GM21360 (cell line): Measurements from ENCODE around the gene FIGN.

Source experiments
- ATAC-seq: cut with Tn5 transposase; IDR thresholded peaks from one replicate; pipeline ENCODE4 v1.9.1; 2021; ENCODE audit warnings: mild to moderate bottlenecking, moderate library complexity; ENCODE audit not compliant: unreplicated experiment

FIGN gene

DNA sequence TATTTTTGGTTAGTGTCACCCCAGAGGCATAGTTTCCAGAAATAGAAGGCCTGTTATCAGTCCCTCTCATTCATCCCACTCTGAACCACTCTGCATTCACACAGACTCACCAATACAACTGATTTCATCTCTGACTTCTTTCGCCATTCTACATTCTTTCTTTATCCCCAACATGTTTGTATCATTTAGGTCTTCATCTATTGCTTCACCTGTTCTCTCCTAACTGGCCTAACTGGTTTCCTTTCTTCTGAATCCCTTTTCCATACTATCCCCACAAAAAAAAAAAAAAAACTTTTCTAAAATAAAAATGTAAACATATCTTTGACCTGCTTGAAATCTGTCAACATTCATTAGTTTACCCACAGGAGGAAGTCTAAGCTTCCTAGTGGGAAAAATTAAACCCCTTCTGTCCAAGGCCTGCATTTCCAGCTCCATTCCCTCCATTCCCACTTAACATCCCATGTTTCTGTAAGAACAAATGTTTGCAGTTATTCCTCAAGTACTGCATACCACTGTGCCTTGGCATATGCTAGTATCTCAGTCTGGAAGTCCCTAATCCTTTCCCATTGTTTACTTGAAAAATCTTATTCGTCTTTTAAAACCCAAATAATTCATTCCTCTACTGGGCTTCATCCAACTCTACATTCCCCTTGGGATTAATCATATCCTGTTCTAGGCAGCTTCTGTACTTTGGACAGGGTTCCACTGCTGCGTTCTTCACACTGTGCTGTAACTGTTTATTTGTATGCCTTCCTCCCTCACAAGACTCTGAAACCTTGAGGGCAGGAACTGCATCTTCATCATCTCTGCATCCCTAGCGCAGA lies 68.5 kb downstream of the FIGN start:
- no peak for ATAC-seq

DNA sequence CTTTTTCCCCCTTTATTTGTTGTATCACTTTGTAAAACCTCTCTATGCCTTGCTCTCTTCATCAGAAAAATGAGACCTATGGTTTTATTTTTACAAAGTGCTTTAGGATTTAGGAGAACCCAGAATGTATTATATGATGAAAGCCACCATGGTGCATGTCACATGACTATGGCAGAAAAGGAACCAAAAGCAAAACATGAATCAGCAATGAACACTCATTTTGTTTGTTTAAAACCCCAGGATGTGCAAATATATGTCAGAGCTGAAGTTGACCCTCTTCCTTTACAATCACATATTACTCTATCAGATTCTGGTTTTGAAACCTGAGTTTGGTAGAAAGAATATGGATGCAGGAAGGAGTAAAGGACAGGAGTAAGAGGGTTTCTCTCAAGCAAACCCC lies 70.0 kb downstream of the FIGN start:
- ATAC-seq = no peak

- no peak for ATAC-seq
Observed at GRCh38 chr2:163665051-163665450, 70.8 kb downstream of the FIGN start.

GRCh38 chr2:163664610-163665009 lies 71.2 kb downstream of the FIGN start:
- no peak for ATAC-seq

- no peak for ATAC-seq
Observed at GRCh38 chr2:163662141-163662780, 73.5 kb downstream of the FIGN start.

GRCh38 chr2:163659224-163659623 lies 76.6 kb downstream of the FIGN start:
- no peak for ATAC-seq

DNA sequence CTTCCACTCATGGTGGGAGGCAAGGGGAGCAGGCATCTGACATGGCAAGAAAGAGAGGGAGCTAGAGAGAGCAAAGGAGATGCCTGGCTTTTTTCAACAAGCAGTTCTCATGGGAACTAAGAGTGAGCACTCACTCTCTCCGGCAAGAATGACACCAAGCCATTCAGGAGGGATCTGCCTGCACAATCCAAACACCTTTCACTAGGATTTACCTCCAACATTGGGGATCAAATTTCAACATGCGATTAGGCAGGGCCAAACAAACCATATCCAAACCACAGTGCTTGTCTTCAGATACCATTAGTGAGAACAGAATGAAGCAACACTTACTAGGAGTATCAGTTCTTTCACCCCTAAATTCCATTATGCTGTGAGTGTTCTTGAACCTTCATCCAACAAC lies 77.3 kb downstream of the FIGN start:
- ATAC-seq = no peak

DNA sequence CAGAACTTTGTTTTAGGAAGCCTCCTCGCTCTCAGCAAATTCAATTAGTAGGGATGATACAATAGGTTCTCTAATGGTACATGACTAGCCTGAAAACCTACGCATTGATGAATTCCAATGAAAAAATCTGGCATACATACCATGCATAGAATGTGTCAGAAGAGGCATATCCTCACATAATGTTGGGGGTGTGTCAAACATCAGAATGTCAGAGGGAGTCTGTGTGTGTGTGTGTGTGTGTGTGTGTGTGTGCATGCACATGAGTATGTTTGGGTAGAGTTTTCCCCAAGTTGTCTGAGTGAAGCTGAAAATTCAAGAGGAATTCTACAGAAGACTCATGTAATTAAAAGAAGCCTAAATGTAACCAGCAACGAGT lies 78.5 kb downstream of the FIGN start:
- ATAC-seq = no peak

- ATAC-seq = no peak
Observed at GRCh38 chr2:163656622-163657280, 79.1 kb downstream of the FIGN start.

DNA sequence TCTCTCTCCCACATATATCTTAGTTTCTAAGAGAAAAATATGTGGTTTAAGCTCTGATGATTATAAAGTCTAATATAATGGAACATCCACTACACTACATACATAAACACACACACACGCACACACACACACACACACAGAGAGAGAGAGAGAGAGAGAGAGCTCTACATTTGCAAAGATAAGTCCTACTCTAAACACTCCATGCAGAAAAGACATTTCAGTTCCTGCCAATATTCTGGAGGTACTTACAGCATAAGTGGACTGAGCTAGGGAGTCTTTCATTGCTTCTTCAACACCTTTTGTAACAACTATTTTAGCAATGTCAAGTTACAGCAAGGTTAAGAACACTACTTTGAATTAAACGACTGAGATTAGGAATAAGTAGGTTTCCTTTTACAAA lies 80.1 kb downstream of the FIGN start:
- ATAC-seq = no peak

DNA sequence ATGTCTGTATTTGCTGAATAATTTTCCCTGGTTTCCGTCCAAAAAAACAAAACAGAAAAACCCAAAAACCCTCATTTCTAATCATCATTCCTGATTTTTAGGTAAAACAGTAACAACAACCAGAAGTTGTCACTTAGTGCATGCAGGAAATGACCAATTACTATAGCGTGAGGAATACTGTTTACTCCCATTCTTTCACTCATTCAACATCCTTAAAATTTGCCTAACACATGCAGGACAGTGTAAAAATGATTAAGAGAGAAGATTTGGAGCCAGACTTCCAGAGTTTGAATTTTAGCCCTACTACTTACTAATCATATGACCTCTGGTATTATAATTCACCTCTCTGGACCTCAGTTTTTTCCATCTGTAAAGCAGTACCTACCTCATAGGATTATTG lies 83.1 kb downstream of the FIGN start:
- no peak for ATAC-seq

DNA sequence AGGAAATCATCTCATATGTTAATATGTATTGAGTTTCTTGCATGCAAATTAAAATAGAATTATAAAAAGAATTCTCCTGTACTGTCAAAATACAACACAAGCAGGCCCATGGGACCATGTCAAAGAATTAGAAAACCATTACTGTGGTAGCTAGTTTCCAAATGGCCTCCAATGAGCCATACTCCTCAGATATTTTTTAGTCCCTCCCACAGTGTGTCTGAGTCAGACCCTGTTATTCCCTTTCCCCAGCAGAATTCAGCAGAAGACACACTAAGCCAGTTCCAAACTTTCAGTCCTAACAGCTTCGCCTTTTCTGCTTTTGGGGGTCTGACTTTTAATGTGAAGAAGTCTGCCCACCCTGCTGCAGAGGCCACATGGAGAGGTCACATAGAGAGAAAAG lies 86.7 kb downstream of the FIGN start:
- ATAC-seq = no peak

DNA sequence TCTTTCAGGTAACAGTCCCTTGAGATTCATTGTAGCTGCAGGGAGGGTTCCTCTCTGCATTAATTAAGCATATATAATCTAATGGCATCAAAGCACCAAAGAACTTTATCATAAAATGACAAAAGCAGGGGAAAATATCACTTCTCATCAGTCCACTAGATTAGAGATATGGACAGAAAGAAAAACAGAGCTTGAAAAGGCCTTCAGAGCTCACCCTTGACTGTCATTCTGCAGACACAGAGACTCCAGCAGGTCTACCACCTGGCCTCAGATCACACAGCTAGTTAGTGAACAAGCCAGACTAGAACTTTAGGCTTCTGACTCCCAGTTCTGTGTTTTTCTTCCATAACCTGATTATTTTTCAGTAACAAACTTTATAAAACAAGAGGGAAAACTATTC lies 88.5 kb downstream of the FIGN start:
- ATAC-seq = no peak

GRCh38 chr2:163646687-163647086 lies 89.1 kb downstream of the FIGN start:
- no peak for ATAC-seq

- ATAC-seq = no peak
Observed at GRCh38 chr2:163644238-163644637, 91.6 kb downstream of the FIGN start.

- no peak for ATAC-seq
Observed at GRCh38 chr2:163641986-163642385, 93.8 kb downstream of the FIGN start.

- no peak for ATAC-seq
Observed at GRCh38 chr2:163640542-163641193, 95.1 kb downstream of the FIGN start.

GRCh38 chr2:163637871-163638270 lies 97.9 kb downstream of the FIGN start:
- ATAC-seq = no peak

DNA sequence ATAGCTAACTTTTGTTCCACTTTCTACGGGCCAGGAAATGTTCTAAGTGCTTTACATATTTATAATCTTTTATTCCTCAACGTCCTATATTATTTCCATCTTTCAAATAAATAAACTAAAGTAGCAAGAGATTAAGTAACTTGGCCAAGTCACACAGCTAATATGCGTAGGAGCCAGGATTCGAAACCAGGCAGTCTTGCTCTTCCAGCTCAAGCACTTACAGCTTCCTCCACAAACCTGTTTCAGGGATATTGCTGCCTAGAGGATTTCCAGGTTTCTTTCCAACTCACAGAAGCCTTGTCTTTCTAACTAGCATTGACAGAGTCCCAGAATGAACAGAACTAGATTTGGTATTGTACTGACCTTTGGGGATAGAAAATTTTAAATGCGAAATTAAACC lies 102.5 kb downstream of the FIGN start:
- ATAC-seq = no peak

- no peak for ATAC-seq
Observed at GRCh38 chr2:163630836-163631235, 105.0 kb downstream of the FIGN start.

GRCh38 chr2:163626639-163627109 lies 109.1 kb downstream of the FIGN start:
- ATAC-seq = no peak
